H9 (cell line): Measurements from ENCODE around the gene C7. TPM values are rescaled to one million over a fixed set of nuclear protein-coding genes. Genes with fewer than 3 reads are reported as not detected.

Experiments used
- DNase-seq: peaks from one replicate; pipeline ENCODE4 v3.0.0-alpha.2; 2017
- H2AFZ ChIP-seq: one replicate; pipeline ENCODE4 v1.6.1; 2013; ENCODE audit warnings: mild to moderate bottlenecking, low read length, control low read depth, moderate library complexity
- H2AK5ac ChIP-seq: 2 replicates; pipeline ENCODE4 v1.6.1; 2013; ENCODE audit warnings: low read length, control low read depth, mixed read lengths; ENCODE audit not compliant: insufficient read length
- H2BK120ac ChIP-seq: one replicate; pipeline ENCODE4 v1.6.1; 2013; ENCODE audit warnings: low read depth, mild to moderate bottlenecking, low read length, control low read depth, inconsistent platforms; ENCODE audit not compliant: poor library complexity, severe bottlenecking
- H2BK12ac ChIP-seq: 2 replicates; pipeline ENCODE4 v1.6.1; 2013; ENCODE audit warnings: low read length, control low read depth, mixed read lengths, low read depth; ENCODE audit not compliant: insufficient read length
- H2BK15ac ChIP-seq: 2 replicates; pipeline ENCODE4 v1.6.1; 2013; ENCODE audit warnings: low read depth, low read length, control low read depth
- H2BK20ac ChIP-seq: one replicate; pipeline ENCODE4 v1.6.1; 2013; ENCODE audit warnings: low read depth, mild to moderate bottlenecking, low read length, control low read depth, inconsistent platforms; ENCODE audit not compliant: poor library complexity, severe bottlenecking
- H2BK5ac ChIP-seq: 2 replicates; pipeline ENCODE4 v1.6.1; 2013; ENCODE audit warnings: low read length, control low read depth, mixed read lengths; ENCODE audit not compliant: insufficient read length
- H3K14ac ChIP-seq: 2 replicates; pipeline ENCODE4 v1.6.1; 2013; ENCODE audit warnings: low read length, control low read depth; ENCODE audit not compliant: insufficient read depth
- H3K18ac ChIP-seq: 2 replicates; pipeline ENCODE4 v1.6.1; 2013; ENCODE audit warnings: low read depth, mild to moderate bottlenecking, mixed read lengths, low read length, control low read depth; ENCODE audit not compliant: insufficient read length
- H3K23ac ChIP-seq: 2 replicates; pipeline ENCODE4 v1.6.1; 2013; ENCODE audit warnings: low read length, control low read depth, mixed read lengths, low read depth; ENCODE audit not compliant: insufficient read length
- H3K23me2 ChIP-seq: 2 replicates; pipeline ENCODE4 v1.6.1; 2013; ENCODE audit warnings: low read depth, mild to moderate bottlenecking, mixed read lengths, low read length, control low read depth; ENCODE audit not compliant: insufficient read length, poor library complexity, severe bottlenecking
- H3K27ac ChIP-seq: 2 replicates; pipeline ENCODE4 v1.5.1; 2013; ENCODE audit warnings: low read length, control low read depth, mixed read lengths, low read depth; ENCODE audit not compliant: insufficient read length
- H3K27me3 ChIP-seq: 2 replicates; pipeline ENCODE4 v1.6.1; 2013; ENCODE audit warnings: low read length, control low read depth, inconsistent platforms; ENCODE audit not compliant: insufficient read depth
- H3K4ac ChIP-seq: 2 replicates; pipeline ENCODE4 v1.6.1; 2013; ENCODE audit warnings: low read depth, mild to moderate bottlenecking, control low read depth, inconsistent platforms, low read length, moderate library complexity
- H3K4me1 ChIP-seq: 2 replicates; pipeline ENCODE4 v1.6.1; 2013; ENCODE audit warnings: low read length, control low read depth, inconsistent platforms; ENCODE audit not compliant: insufficient read depth
- H3K4me2 ChIP-seq: 2 replicates; pipeline ENCODE4 v1.6.1; 2013; ENCODE audit warnings: low read length, control low read depth, mixed read lengths; ENCODE audit not compliant: insufficient read length, insufficient read depth
- H3K56ac ChIP-seq: 2 replicates; pipeline ENCODE4 v1.6.1; 2013; ENCODE audit warnings: low read depth, mild to moderate bottlenecking, mixed read lengths, low read length, control low read depth; ENCODE audit not compliant: insufficient read length
- H3K79me1 ChIP-seq: 2 replicates; pipeline ENCODE4 v1.6.1; 2013; ENCODE audit warnings: low read depth, mild to moderate bottlenecking, moderate library complexity, low read length, control low read depth, inconsistent platforms; ENCODE audit not compliant: insufficient read depth, poor library complexity, severe bottlenecking
- H3K79me2 ChIP-seq: 2 replicates; pipeline ENCODE4 v1.6.1; 2013; ENCODE audit warnings: low read length, control low read depth, inconsistent platforms; ENCODE audit not compliant: insufficient read depth
- H3K9ac ChIP-seq: 2 replicates; pipeline ENCODE4 v1.6.1; 2013; ENCODE audit warnings: low read length, control low read depth, mixed read lengths; ENCODE audit not compliant: insufficient read length; ENCODE audit errors: extremely low read depth
- H3K9me3 ChIP-seq: one replicate; pipeline ENCODE4 v1.6.1; 2013; ENCODE audit warnings: low read depth, low read length, inconsistent platforms; ENCODE audit not compliant: control insufficient read depth
- H3T11ph ChIP-seq: one replicate; pipeline ENCODE4 v1.6.1; 2013; ENCODE audit warnings: mild to moderate bottlenecking, low read length, control low read depth, inconsistent platforms
- H4K20me1 ChIP-seq: one replicate; pipeline ENCODE4 v1.6.1; 2013; ENCODE audit not compliant: control insufficient read depth, insufficient read length, insufficient read depth
- H4K5ac ChIP-seq: 2 replicates; pipeline ENCODE4 v1.6.1; 2013; ENCODE audit warnings: low read depth, mild to moderate bottlenecking, mixed read lengths, low read length, control low read depth; ENCODE audit not compliant: insufficient read length
- H4K8ac ChIP-seq: replicated peaks from 2 replicates; pipeline ENCODE4 v1.6.1; 2013; ENCODE audit warnings: low read length, control low read depth, mixed read lengths, low read depth; ENCODE audit not compliant: insufficient read length
- H4K91ac ChIP-seq: 2 replicates; pipeline ENCODE4 v1.6.1; 2013; ENCODE audit warnings: low read depth, mild to moderate bottlenecking, moderate library complexity, mixed read lengths, low read length, control low read depth; ENCODE audit not compliant: insufficient read length
- H3K27ac Mint-ChIP-seq, 3 experiments: 2 replicates in 2 of 3; 3 replicates in 1 of 3; pipeline ENCODE4 v1.8.0; 2020 to 2021; ENCODE audit warnings: mixed read lengths in 3 of 3, mild to moderate bottlenecking in 1 of 3, moderate library complexity in 1 of 3
- H3K27me3 Mint-ChIP-seq: 2 replicates; pipeline ENCODE4 v1.8.0; 2021; ENCODE audit warnings: low read depth, mild to moderate bottlenecking, moderate library complexity, mixed read lengths
- H3K36me3 Mint-ChIP-seq, 3 experiments: 2 replicates in 2 of 3; 3 replicates in 1 of 3; pipeline ENCODE4 v1.8.0; 2020 to 2021; ENCODE audit warnings: low read depth in 3 of 3, mixed read lengths in 3 of 3; ENCODE audit not compliant: insufficient read depth in 1 of 3
- H3K4me1 Mint-ChIP-seq, 2 experiments: 2 replicates each; pipeline ENCODE4 v1.8.0; 2020; ENCODE audit warnings: mixed read lengths in 2 of 2
- H3K4me3 Mint-ChIP-seq, 2 experiments: 2 replicates in 1 of 2; 3 replicates in 1 of 2; pipeline ENCODE4 v1.8.0; 2020 to 2021; ENCODE audit warnings: mild to moderate bottlenecking in 2 of 2, mixed read lengths in 2 of 2, moderate library complexity in 1 of 2
- H3K9me3 Mint-ChIP-seq, 2 experiments: 2 replicates in 1 of 2; 3 replicates in 1 of 2; pipeline ENCODE4 v1.8.0; 2020; ENCODE audit warnings: mild to moderate bottlenecking in 2 of 2, mixed read lengths in 2 of 2, moderate library complexity in 1 of 2
- CTCF ChIP-seq: fragments of 200-600 bp; sonication (generic); conservative IDR thresholded peaks from 3 replicates; pipeline ENCODE4 v1.8.0; 2021; ENCODE audit warnings: antibody characterized with exemption, mild to moderate bottlenecking
- WGBS: extraction: QIAGEN DNeasy Blood & Tissue Kit; methylation state at CpG from one replicate; pipeline ENCODE4 v1.1.7; 2013; ENCODE audit warnings: missing lambda C conversion rate, low lambda C conversion rate, mixed read lengths; ENCODE audit not compliant: insufficient read length; ENCODE audit errors: extremely low coverage; 5-methylcytosine and 5-hydroxymethylcytosine counted together
- total RNA-seq: library from RNA; stranded (reverse); gene quantifications from 2 replicates; pipeline ENCODE4 v1.2.1, GENCODE V29; 2021

The C7 gene
- total RNA-seq, 1 experiment from 2014 or later, result 0.52 TPM

GRCh38 chr5:40945111-40945510 lies 35.8 kb downstream of the C7 start:
- Histone ChIP-seq H3K56ac (no peak overlapping the region), H4K20me1 (no peaks in the 10 kb centered on the region), H3K4me1 (no peaks in the 10 kb centered on the region), H2BK12ac (no peak overlapping the region), H3K27me3 (no peaks in the 10 kb centered on the region), H3K4ac (no peak overlapping the region), H3K9ac (no peak overlapping the region), H3K9me3 (no peaks in the 10 kb centered on the region), H3K4me2 (no peak overlapping the region), H3T11ph (no peak overlapping the region), H2BK120ac (no peak overlapping the region), H2AK5ac (no peak overlapping the region), H2BK5ac (no peak overlapping the region), H3K14ac (no peak overlapping the region), H4K5ac (no peak overlapping the region), H2AFZ (no peak overlapping the region), H3K23me2 (no peaks in the 10 kb centered on the region), H4K8ac (no peak overlapping the region), H3K79me1 (no peaks in the 10 kb centered on the region), H3K27ac (no peak overlapping the region), H2BK15ac (no peak overlapping the region), H2BK20ac (no peak overlapping the region), H3K23ac (no peak overlapping the region), H3K18ac (no peak overlapping the region), H4K91ac (no peak overlapping the region), H3K79me2 (no peaks in the 10 kb centered on the region)
- DNase-seq, result no peak
- Mint-ChIP-seq H3K4me1 (no peaks in the 10 kb centered on the region), H3K27ac (no peak overlapping the region), H3K27me3 (no peaks in the 10 kb centered on the region), H3K9me3 (no peaks in the 10 kb centered on the region), H3K36me3 (no peaks in the 10 kb centered on the region), H3K4me3 (no peak overlapping the region)
- WGBS, result no CpG with 5 or more reads among the region's 5 CpGs
- TF ChIP-seq CTCF, result no peak
